Left lobe of liver (tissue), 2 donors: Measurements from ENCODE around the gene SNRK. TPM values are rescaled to one million over a fixed set of nuclear protein-coding genes. Genes with fewer than 3 reads are reported as not detected.

Source experiments
- ATAC-seq: fragments of 200-7000 bp; cut with Tn5 transposase; one replicate; pipeline ENCODE4 v1.9.1; 2020; ENCODE audit warnings: mild to moderate bottlenecking, moderate library complexity
- DNase-seq: peaks from one replicate; pipeline ENCODE4 v3.0.0-alpha.2; 2020; ENCODE audit warnings: low spot score
- total RNA-seq: library from RNA; stranded (reverse); gene quantifications from one replicate; pipeline ENCODE4 v1.2.1, GENCODE V29; 2021
- donor health status: DM: no; HTN: no; CAD: no; lungs with moderate emphysema.
- donor health status: DM: no; HTN: yes; CAD: no.

SNRK gene, protein sequence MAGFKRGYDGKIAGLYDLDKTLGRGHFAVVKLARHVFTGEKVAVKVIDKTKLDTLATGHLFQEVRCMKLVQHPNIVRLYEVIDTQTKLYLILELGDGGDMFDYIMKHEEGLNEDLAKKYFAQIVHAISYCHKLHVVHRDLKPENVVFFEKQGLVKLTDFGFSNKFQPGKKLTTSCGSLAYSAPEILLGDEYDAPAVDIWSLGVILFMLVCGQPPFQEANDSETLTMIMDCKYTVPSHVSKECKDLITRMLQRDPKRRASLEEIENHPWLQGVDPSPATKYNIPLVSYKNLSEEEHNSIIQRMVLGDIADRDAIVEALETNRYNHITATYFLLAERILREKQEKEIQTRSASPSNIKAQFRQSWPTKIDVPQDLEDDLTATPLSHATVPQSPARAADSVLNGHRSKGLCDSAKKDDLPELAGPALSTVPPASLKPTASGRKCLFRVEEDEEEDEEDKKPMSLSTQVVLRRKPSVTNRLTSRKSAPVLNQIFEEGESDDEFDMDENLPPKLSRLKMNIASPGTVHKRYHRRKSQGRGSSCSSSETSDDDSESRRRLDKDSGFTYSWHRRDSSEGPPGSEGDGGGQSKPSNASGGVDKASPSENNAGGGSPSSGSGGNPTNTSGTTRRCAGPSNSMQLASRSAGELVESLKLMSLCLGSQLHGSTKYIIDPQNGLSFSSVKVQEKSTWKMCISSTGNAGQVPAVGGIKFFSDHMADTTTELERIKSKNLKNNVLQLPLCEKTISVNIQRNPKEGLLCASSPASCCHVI
- total RNA-seq: 12.4 TPM

DNA sequence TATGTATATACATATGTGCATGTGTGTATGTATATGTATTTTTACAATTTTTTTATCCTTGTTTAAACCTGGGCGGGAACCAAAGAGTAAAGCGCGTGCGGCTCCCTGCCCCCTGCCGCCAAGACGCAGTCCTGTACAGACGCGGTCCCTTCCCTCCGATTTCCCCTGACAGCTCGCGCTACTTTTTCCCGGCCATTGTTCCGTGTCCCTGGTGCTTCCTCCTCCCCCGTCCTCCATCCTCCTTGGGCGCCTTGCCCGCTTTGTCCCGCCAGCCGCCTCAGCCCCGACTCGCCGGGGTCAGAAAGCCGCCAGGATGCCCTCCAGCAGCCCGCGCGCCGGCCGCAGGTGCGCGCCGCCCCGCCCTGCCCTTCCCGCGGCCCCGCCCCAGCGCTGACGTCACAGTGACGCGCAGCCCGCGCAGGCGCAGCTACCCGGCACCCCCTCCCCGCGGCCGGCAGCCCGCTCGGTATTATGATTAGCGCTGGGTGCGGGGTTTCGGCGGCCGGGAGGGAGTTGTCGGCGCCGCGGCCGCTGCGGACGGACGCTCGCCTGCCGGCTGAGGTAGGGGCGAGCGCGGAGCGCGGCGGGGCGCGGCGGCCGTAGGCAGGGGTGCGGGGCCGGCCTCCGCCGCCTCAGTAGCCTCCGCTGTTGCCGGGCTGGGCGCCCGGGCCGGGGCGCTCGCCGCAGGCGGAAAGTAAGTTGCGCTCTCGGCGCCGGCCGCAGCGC is at the start of gene SNRK:
TSS of gene SNRK (plus strand) at position 426 of the 726 bp plus-strand sequence. CDS start 16,664 bp downstream, outside the sequence.
- ATAC-seq: peak; percentile 90
- DNase-seq: peak; percentile 95

DNA sequence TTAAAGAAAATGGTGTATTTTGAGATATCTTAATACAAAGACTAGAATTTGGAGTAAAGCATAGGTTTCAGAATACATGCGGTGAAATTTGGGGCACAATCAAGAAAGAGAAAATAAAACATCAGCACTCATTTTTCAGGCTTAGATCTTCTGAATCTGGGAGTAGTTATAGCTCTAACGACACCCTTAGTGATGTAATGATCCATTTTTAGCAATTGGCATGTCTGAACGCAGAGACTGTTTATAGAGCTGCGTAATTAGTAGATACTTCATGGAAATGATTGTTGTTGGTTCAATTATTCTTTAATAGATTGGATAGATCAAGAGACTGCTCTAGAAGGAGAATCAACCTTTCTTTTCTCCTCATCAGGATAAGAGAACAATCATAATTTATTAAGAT is 47.5 kb upstream of the SNRK start:
- no peak for ATAC-seq
- no peak for DNase-seq

DNA sequence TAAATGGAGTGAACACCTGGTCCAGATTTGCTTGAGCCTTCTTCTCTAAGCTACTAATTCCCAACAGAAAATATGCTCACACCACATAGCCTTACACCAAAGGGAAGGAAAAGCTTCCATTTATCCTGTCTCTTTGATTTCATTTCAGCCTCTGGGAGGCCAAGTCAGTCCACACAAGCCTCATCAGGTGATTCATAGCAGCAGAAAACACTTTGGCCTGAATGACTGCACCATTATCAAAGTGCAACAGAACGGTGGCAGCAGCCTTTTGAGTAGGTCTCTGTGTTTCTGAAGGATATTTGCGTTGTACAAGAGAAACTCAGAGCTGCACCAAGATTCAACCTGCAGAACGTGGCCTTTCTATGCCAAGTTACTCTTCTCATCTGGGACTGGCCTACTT is 46.6 kb upstream of the SNRK start:
- ATAC-seq (no peak), DNase-seq (no peak)

DNA sequence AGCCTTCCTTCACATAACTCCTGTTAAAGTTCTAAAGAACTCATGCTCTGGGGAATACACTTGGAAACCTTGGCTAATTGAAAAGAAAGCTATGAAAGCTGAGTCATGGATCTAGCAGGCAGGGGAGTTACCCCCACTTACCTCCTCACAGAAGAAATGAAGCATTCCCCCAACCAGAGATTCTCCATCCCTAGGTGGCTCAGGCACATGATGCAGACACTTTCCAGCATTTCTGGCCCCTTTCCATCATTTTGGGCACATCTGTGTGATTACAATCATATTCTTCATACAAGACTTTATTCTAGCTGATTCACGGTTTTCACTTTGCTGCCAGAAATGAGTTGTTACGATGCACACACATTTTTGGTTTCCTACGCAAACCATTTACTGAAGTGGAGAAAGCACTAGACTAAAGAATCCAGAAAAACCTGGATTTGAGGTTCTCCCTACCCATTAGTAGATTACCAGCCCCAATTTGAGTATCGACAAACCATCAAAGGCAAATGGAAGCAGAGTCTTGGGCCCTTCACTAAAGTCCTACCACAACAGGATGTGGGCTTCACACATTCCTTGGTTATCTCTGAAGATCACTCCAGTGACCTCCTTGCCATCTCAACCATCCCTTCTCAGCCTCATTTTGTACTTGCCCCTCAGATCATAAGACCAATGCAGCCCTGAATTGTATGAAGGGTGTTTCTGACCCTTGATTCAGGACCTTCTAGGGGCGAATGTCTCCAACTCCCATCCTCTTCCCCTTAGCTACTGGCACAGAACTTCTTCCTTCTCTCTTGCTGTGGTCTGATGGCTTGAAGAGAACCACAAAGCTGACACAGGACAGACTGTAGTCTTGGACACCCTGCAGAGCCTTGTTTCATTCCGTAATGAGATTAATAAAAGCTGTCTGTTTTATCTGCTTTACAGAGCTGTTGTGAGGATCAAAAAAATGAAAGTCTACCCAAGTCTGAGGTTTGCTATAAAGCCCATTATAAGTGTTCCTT is 42.5 kb upstream of the SNRK start:
- DNase-seq (no peak), ATAC-seq (no peak)

DNA sequence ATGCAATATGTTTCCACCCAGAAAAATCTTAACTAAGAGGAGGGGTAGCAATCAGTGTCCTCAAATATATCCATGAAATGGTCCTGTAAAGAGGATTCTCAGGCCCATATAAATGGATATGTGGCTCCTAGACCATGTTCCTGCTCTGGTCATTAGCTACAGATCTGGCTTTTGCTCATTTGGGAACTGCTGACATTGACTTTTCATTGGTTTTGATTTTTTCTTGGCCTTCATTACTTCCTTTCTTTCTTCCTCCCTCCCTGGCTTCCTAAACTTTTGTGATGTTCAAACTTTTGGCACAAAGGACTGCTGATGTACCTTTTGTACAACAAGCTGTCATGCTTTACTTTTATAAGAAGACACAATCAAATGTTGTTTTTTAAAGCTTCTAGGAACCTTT is 41.6 kb upstream of the SNRK start:
- ATAC-seq (no peak), DNase-seq (no peak)

DNA sequence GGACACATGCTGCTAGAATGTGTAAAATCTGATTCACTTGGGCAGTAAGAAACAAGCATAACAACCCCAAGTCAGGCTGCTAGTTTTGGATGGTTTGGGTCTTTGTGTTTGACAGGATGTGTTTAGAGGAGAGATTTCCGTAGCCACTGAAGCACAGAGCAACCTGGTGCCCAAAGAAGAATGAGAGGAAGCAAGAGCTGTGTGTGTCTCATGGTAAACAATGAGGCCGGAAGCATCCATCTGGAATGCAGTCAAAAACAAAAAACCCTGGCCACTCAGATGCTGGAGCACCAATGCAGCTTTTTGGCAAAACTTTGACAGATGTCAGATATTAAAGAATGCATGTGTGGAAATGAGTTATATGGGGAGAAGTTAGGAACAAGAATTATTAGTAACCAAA is 39.4 kb upstream of the SNRK start:
- DNase-seq (no peak), ATAC-seq (peak; percentile 50)

DNA sequence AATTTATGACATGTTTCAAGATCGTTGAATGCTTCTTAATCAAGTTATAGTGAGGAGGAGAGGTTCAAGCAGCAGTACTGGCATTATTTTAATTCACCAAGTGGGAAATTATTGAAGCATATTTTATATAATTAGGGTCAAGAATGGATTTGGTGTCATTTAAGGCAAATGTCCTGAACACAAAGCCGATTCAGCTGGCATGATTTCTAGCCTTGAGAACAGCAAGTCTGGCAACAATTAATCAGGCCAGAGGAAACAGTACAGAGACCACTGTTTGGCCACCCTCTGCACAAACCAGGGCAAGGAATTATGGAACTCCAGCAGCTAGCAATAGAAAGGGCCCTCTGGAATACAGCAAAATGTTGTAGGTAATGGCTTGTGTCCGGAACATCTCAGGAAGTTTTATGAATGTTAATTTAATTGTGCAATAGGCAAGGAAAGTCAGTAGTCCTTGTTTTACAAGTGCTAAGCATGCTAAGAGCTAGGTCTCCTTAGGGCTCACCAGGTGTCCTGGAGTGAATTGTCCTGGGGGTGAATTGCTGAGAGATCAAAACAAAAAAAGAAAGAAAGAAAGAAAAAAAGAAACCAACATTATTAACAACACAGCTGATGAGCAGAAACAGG is 38.7 kb upstream of the SNRK start:
- ATAC-seq (no peak), DNase-seq (no peak)

DNA sequence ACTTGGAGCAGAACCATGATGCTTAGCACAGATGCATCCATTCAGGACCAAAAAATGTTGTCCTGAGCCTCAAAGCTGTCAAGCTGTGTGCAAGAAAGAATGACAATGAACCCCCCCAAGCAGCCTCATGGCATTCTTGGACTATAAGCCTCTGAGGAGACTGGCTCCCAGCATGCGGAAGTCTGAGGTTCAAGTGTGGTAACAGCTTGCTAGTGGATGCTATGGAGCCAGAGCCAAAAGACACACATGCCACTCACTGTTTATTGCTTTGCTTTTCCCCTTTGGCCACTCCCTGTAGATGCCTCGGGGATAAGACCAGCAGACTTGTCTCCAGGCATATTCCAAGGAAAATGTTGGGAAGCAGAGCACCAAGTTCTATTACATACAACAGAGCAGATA is 38.2 kb upstream of the SNRK start:
- DNase-seq (no peak), ATAC-seq (no peak)

DNA sequence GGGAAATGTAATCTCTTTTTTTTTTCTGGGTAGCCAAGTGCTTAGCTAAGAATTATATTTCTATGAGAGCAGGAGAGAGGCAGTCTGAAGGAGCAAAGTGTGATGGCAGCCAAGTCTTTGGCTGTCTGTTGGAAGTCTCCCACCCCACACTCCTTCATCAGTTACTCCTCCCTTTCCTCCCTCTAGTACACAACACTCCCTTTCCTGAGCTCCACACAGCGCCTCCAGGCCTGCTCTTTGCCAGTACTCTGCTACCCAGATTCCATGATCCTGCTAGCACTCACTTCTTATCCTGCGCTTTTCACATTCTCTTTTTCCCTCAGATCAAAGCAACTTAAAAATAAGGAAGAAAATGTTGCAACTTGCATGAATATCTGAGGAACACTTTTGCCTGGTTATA is 37.4 kb upstream of the SNRK start:
- no peak for ATAC-seq
- no peak for DNase-seq

DNA sequence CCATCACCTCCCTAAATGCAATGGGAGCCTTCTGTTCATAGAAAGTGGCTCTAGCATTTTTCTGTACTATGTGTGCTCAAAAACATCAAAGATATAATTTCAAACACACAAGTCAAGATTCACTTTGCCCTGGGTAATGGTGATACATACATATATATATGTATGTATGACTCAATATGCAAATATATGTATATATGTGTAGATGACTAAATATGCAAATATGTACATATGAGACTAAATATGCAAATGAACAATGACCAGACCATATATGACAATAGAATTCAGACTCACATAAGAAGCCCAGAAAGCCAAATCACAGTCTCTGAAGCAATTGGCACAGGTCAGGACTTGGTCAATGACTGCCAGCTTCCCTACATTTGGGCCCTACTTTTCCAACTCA is 36.9 kb upstream of the SNRK start:
- DNase-seq (no peak), ATAC-seq (no peak)

DNA sequence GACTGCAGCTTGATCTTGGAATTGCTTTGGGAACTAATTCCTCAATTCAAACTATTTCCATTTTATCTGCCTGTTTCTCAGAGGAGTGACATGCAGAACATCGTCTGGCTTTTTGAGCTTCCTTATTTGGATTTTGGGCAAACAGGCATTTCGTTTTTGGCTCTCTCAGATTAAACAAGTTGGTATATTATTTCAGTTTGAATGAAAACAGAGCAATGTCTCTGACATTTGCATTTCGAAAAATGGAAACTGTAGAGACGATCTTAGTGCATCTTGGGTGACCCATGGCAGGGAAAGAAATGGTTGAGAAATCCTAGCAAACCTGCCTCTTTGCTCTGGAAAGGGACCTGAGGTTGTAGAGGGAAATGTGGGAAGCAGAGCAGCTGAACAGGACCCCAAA is 33.0 kb upstream of the SNRK start:
- ATAC-seq (no peak), DNase-seq (no peak)

DNA sequence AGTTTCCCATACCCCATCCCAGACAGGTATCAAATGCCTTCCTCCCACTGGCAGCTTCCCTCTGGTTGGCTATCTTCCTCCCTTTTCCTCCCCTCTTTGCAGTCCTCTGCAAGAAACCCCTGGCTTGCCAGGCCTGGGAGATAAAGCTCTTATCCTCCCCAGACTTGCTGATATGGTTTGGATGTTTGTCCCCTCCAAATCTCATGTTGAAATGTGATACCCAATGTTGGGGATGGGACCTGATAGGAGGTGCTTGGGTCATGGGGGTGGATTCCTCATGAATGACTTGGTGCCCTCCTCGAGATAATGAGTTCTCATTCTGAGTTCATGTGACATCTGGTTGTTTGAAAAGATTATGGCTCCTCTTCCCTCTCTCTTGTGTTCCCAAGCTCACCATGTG is 32.2 kb upstream of the SNRK start:
- DNase-seq (no peak), ATAC-seq (no peak)

DNA sequence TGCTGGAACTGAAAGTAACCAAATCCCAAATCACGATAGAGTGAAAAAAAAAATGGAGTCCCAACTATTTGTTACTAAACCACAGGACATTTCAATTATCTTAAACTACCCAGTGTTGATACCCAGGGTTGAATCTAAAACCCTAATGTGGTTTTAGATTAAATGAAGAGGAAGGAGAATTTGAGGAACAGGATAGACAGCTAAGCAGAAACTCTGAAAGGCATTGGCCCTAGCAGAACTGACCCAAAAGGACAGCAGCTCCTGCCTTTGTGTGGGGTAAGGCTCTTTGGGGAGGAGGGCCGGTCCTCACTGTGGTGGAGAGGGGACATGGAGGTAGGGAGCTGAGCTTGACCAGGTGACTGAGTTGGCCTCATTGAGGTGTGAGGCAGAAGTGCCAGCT is 30.7 kb upstream of the SNRK start:
- no peak for ATAC-seq

DNA sequence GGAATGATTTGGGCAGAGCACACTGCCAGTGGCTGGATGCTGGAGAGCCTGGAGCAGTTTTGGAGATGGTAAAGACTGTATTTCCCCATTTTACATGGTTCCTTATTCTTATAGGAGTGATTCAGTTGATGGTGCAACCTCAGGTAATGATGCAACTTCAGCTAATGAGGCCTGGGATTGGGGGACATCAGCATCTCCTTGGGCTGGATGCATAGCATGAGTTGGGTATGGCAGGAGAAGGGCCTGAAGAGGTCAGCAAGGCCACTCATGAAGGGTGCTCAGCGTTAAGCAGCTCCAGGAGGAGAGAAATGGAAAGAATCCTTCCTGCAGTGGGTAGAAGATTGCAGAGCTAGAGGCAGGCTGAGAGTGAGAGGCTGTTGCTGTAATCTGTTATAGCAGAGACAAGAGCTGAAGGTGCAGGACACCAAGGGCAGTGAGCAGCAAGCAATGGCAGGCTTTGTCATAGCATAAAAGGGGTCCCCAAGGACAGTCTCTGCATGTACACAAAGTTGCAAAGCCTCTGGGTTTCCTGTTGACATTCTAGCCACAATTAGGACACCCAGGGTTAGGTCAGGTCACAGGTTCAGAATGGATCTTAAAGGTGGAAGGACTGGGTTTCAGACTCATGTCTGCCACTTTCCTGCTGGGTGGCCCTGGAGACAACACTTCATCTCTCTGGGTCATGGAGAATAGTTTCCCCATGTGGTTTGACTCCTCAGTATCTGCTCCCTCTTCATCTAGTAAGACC is 29.5 kb upstream of the SNRK start:
- DNase-seq (no peak), ATAC-seq (no peak)

More for the DNA sequence above, 30.7 kb upstream of the SNRK start:
- no peak for DNase-seq

DNA sequence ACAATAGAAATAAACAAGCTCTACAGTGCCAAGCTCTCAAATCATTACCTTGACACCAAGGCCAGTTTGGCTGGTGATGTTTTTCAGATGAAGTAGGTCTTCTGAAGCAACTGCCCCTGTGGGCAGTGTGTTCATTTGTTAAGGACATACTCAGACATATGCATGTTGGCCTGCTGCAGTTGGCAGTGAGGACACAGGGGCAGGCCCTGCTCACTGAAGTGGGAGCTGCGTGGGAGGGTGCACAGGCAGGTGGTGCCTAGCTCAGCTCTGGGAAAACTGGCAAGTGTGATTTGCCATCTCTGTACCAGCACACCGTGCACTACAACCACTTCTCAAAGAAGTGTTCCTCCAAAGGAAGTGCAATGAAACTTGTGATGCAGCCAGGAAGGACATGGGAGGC is 28.5 kb upstream of the SNRK start:
- DNase-seq (no peak), ATAC-seq (no peak)

DNA sequence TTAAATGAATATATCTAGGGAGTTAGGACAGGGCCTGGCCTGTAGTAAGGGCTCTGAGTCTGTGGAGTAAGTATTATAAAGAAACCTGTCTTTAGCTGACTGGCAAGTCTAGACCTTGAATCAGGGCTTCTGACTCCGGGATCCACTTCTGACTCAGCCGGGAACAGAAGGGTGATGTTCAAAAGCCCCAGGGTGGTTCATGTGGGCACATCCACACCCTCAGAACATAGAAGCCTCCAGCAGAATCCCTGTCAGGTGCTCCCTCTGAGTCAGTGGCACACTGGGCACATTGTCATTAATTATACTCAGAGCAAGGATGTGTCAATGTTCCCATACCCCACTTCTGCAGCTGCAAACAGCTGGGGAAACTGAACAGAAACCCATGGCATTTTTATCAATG is 26.7 kb upstream of the SNRK start:
- ATAC-seq: no peak
- no peak for DNase-seq

DNA sequence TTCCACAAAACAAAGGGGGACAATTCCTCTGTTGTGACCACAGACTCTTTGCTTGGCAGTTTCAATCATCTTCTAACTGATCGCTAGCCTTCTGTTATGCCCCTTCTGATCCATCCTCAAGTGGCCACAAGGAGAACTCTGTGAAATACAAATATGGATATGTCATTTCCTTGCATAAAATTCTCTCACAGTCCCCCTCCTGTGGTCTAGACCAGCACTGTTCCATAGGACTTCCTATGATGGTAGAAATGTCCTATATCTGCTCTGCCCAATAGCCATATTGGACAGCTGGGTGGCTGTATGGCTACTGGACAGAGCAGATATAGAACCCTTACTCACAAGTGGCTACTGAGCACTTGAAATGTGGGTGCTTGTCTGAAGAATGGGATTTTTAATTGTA is 25.9 kb upstream of the SNRK start:
- DNase-seq: no peak
- ATAC-seq: no peak

DNA sequence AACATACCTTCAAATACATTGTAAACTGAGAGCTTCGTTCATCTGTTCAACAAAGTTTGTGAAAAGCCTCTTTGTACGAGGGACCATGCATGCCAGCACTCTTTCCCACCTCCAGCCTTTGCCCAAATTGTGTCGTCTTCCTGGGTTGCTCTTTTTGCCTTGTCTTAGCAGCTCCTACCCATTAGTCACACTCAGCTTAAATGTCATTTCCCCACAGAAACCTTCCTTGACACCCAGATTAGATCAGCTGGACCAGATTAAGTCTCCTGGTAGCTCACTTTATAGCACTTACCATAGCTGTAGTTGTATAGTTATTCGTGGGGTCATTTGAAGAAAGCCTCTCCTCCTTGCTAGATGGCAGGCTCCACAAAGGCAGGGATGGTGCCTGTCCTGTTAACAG is 24.1 kb upstream of the SNRK start:
- ATAC-seq (no peak), DNase-seq (no peak)

DNA sequence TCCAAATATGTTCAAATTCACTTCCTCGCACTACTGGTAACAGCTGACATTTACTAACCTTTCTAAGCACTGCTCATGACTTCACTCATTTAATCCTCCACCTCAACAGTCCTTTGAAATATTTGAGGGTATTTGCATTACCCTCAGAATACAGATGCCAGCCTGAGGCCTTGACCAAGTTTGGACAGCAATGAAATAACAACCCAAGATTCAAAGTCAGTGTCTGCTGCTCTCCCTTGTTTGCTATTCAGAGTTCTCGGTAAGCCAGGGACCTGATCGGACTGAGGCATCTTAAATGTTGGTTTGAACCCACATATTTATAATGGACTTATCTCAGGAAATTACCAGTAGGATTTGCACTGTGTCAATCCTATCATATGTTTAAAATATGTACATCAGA is 19.9 kb upstream of the SNRK start:
- ATAC-seq: no peak

More for the DNA sequence above, 19.9 kb upstream of the SNRK start:
- DNase-seq: no peak
